ENCODE data around the gene PJA2. TPM values are rescaled to one million over a fixed set of nuclear protein-coding genes. Genes with fewer than 3 reads are reported as not detected.

PJA2 gene
- total and polyA plus RNA-seq, 5 experiments from 2014 or later: 46.0 to 91.0 (median 54.4) TPM

GRCh38 chr5:109365653-109366052 lies 44.1 kb downstream of the PJA2 start:
- POLR2A ChIA-PET: interaction anchor here (1.2 to 2.2 kb wide), 2 partner anchors 44 kb away, joined by 6 read pairs; partner anchors contain the start of gene PJA2
- Mint-ChIP-seq H3K4me3 (no peak overlapping the region), H3K4me1 (peaks cover 23 to 55% (median 34%) of the 10 kb centered on the region in 4 donors), H3K27ac (peak overlapping the region in 3 of 10 donors; percentile 17 to 23 (median 21)), H3K27me3 (no peaks in the 10 kb centered on the region), H3K9me3 (peaks cover 0 to 9% (median 3%) of the 10 kb centered on the region in 9 donors), H3K36me3 (peaks cover 29 to 82% (median 53%) of the 10 kb centered on the region in 3 donors)
- DNase-seq (no peak), ATAC-seq (no peak)

- Mint-ChIP-seq H3K4me1 (peaks cover 23 to 51% (median 30%) of the 10 kb centered on the region in 4 donors), H3K27me3 (no peaks in the 10 kb centered on the region), H3K4me3 (no peak overlapping the region), H3K36me3 (peaks cover 29 to 85% (median 54%) of the 10 kb centered on the region in 3 donors), H3K27ac (peak overlapping the region in 3 of 10 donors; percentile 21 to 35 (median 23)), H3K9me3 (peaks cover 0 to 9% (median 3%) of the 10 kb centered on the region in 9 donors)
- ATAC-seq (no peak), DNase-seq (no peak)
- POLR2A ChIA-PET: interaction anchor here (0.6 to 1.2 kb wide), 4 partner anchors 45 to 220 kb away, joined by 3 to 11 read pairs (median 5); partner anchors contain the start of gene PJA2
Measured at GRCh38 chr5:109364977-109365376, 44.8 kb downstream of the PJA2 start.

- no peaks in the 10 kb centered on the region for H3K9me3 Mint-ChIP-seq
- no peaks in the 10 kb centered on the region for H3K27me3 Mint-ChIP-seq
- POLR2A ChIA-PET: no interaction called here
- peak overlapping the region in 1 of 10 donors; percentile 35 for H3K27ac Mint-ChIP-seq
- peaks cover 15 to 41% (median 26%) of the 10 kb centered on the region in 4 donors for H3K4me1 Mint-ChIP-seq
- DNase-seq (no peak), ATAC-seq (no peak)
- no peak overlapping the region for H3K4me3 Mint-ChIP-seq
- H3K36me3 Mint-ChIP-seq: peaks cover 11 to 89% (median 36%) of the 10 kb centered on the region in 3 donors
Measured at GRCh38 chr5:109359642-109360041, 50.1 kb downstream of the PJA2 start.

GRCh38 chr5:109357807-109358206 lies 52.0 kb downstream of the PJA2 start:
- ATAC-seq (no peak), DNase-seq (no peak)
- Mint-ChIP-seq H3K4me1 (peaks cover 11 to 32% (median 18%) of the 10 kb centered on the region in 4 donors), H3K27ac (peak overlapping the region in 5 of 10 donors; percentile 1 to 57 (median 23)), H3K27me3 (no peaks in the 10 kb centered on the region), H3K4me3 (no peak overlapping the region), H3K36me3 (peaks cover 11 to 75% (median 33%) of the 10 kb centered on the region in 3 donors), H3K9me3 (no peaks in the 10 kb centered on the region)
- POLR2A ChIA-PET: no interaction called here

GRCh38 chr5:109354761-109355160 lies 55.0 kb downstream of the PJA2 start:
- Mint-ChIP-seq H3K27me3 (no peaks in the 10 kb centered on the region), H3K27ac (peak overlapping the region in 1 of 10 donors; percentile 56)
- DNase-seq: no peak

GRCh38 chr5:109351988-109352864 lies 57.5 kb downstream of the PJA2 start:
- POLR2A ChIA-PET: interaction anchor here (1.2 kb wide), 1 partner anchor 57 kb away, joined by 6 read pairs; the partner anchor contains the start of gene PJA2
- DNase-seq (no peak), ATAC-seq (peak; percentile 45 to 49)
- Mint-ChIP-seq H3K9me3 (no peaks in the 10 kb centered on the region), H3K27me3 (no peaks in the 10 kb centered on the region), H3K27ac (peak overlapping the region in 4 of 10 donors; percentile 15 to 40 (median 26)), H3K4me3 (no peak overlapping the region), H3K4me1 (peaks cover 7 to 38% (median 24%) of the 10 kb centered on the region in 4 donors), H3K36me3 (peaks cover 0 to 63% (median 6%) of the 10 kb centered on the region in 3 donors)

More at GRCh38 chr5:109354761-109355160, 55.0 kb downstream of the PJA2 start:
- Mint-ChIP-seq H3K4me1 (peaks cover 6 to 30% (median 15%) of the 10 kb centered on the region in 4 donors), H3K36me3 (peaks cover 0 to 65% (median 17%) of the 10 kb centered on the region in 3 donors), H3K4me3 (no peak overlapping the region), H3K9me3 (no peaks in the 10 kb centered on the region)
- ATAC-seq: no peak
- POLR2A ChIA-PET: no interaction called here

- Mint-ChIP-seq H3K9me3 (no peaks in the 10 kb centered on the region), H3K27ac (peak overlapping the region in 5 of 10 donors; percentile 32 to 80 (median 37)), H3K4me3 (no peak overlapping the region), H3K36me3 (peaks cover 0 to 60% (median 9%) of the 10 kb centered on the region in 3 donors), H3K27me3 (no peaks in the 10 kb centered on the region), H3K4me1 (peaks cover 4 to 33% (median 23%) of the 10 kb centered on the region in 4 donors)
- POLR2A ChIA-PET: no interaction called here
- DNase-seq (no peak), ATAC-seq (no peak)
Measured at GRCh38 chr5:109350537-109351270, 59.1 kb downstream of the PJA2 start.

- Mint-ChIP-seq H3K4me3 (no peak overlapping the region), H3K9me3 (no peaks in the 10 kb centered on the region), H3K36me3 (peaks cover 0 to 64% (median 14%) of the 10 kb centered on the region in 3 donors), H3K27me3 (no peaks in the 10 kb centered on the region), H3K4me1 (peaks cover 4 to 33% (median 22%) of the 10 kb centered on the region in 4 donors), H3K27ac (peak overlapping the region in 9 of 10 donors; percentile 1 to 66 (median 17))
- no peak for DNase-seq
- no peak for ATAC-seq
- POLR2A ChIA-PET: no interaction called here
Measured at GRCh38 chr5:109349388-109349787, 60.4 kb downstream of the PJA2 start.

- Mint-ChIP-seq H3K27me3 (no peaks in the 10 kb centered on the region), H3K27ac (peak overlapping the region in 8 of 10 donors; percentile 2 to 69 (median 36)), H3K36me3 (peaks cover 0 to 70% (median 12%) of the 10 kb centered on the region in 3 donors), H3K4me1 (peaks cover 4 to 32% (median 21%) of the 10 kb centered on the region in 4 donors), H3K9me3 (no peaks in the 10 kb centered on the region), H3K4me3 (no peak overlapping the region)
- POLR2A ChIA-PET: interaction anchor here (0.6 to 0.8 kb wide), 3 partner anchors 33 to 63 kb away, joined by 3 to 4 read pairs (median 3); partner anchors contain the start of gene PJA2
- ATAC-seq (peak in 1 of 2 donors; percentile 16), DNase-seq (no peak)
Measured at GRCh38 chr5:109347252-109347888, 62.4 kb downstream of the PJA2 start.

GRCh38 chr5:109345699-109346098 lies 64.1 kb downstream of the PJA2 start:
- Mint-ChIP-seq H3K27me3 (no peaks in the 10 kb centered on the region), H3K4me3 (no peak overlapping the region), H3K27ac (peak overlapping the region in 1 of 10 donors; percentile 41), H3K36me3 (peaks cover 0 to 58% (median 9%) of the 10 kb centered on the region in 3 donors), H3K9me3 (no peaks in the 10 kb centered on the region), H3K4me1 (peaks cover 4 to 26% (median 18%) of the 10 kb centered on the region in 4 donors)
- DNase-seq (no peak), ATAC-seq (no peak)
- POLR2A ChIA-PET: no interaction called here

- POLR2A ChIA-PET: no interaction called here
- ATAC-seq (no peak), DNase-seq (no peak)
- Mint-ChIP-seq H3K36me3 (peaks cover 4 to 58% (median 12%) of the 10 kb centered on the region in 3 donors), H3K4me3 (peak overlapping the region in 1 of 10 donors; percentile 5), H3K27me3 (no peaks in the 10 kb centered on the region), H3K9me3 (peaks cover 0 to 2% (median 0%) of the 10 kb centered on the region in 9 donors), H3K4me1 (peaks cover 0 to 6% (median 0%) of the 10 kb centered on the region in 4 donors), H3K27ac (peak overlapping the region in 5 of 10 donors; percentile 24 to 78 (median 63))
Measured at GRCh38 chr5:109340351-109340750, 69.4 kb downstream of the PJA2 start.

- H3K27ac Mint-ChIP-seq: no peak overlapping the region
- H3K4me3 Mint-ChIP-seq: no peak overlapping the region
- H3K27me3 Mint-ChIP-seq: no peaks in the 10 kb centered on the region
- H3K4me1 Mint-ChIP-seq: peaks cover 0 to 5% (median 0%) of the 10 kb centered on the region in 4 donors
- H3K36me3 Mint-ChIP-seq: peaks cover 2 to 67% (median 18%) of the 10 kb centered on the region in 3 donors
- no peak for ATAC-seq
- peaks cover 0 to under 1% (median 0%) of the 10 kb centered on the region in 9 donors for H3K9me3 Mint-ChIP-seq
- no peak for DNase-seq
- POLR2A ChIA-PET: no interaction called here
Measured at GRCh38 chr5:109335114-109335513, 74.7 kb downstream of the PJA2 start.

Data from naive thymus-derived CD8-positive, alpha-beta T cell (primary cell).